Pancreas (tissue), 10 donors: ENCODE data around the gene SKP1. TPM values are rescaled to one million over a fixed set of nuclear protein-coding genes. Genes with fewer than 3 reads are reported as not detected.
A peak's percentile ranks its signal among the peaks of the same experiment; 100 is the strongest.

Experiments
- ATAC-seq, 4 donors: fragments of 200-7000 bp; cut with Tn5 transposase; one replicate each; pipeline versions ENCODE4 v1.8.0 to v1.9.1; 2020; ENCODE audit warnings: mild to moderate bottlenecking in 4 of 4, moderate library complexity in 4 of 4
- DNase-seq, 6 donors: peaks; one replicate each; pipeline ENCODE4 v3.0.0-alpha.2; 2020
- FAIRE-seq: peaks from 2 replicates; lab custom pipeline; 2012; peaks lifted over from hg19 to GRCh38; lab: Jason Lieb, UNC
- H3K27ac ChIP-seq, 4 donors: fragments of 200-600 bp; sonication (generic); 1 replicate in 3 of 4; 2 replicates in 1 of 4; pipeline versions ENCODE4 v1.5.0 to v1.8.0; 2020
- H3K27me3 ChIP-seq, 4 donors: fragments of 200-600 bp; one replicate each; pipeline ENCODE4 v1.8.0; 2021
- H3K36me3 ChIP-seq, 3 donors: fragments of 200-600 bp; sonication (generic) in 1 of 3; one replicate each; pipeline versions ENCODE4 v1.5.0 to v1.8.0; 2020 to 2021
- H3K4me1 ChIP-seq, 3 donors: fragments of 200-600 bp; one replicate each; pipeline ENCODE4 v1.8.0; 2021
- H3K4me3 ChIP-seq, 4 donors: fragments of 200-600 bp; sonication (generic) in 2 of 4; one replicate each; pipeline versions ENCODE4 v1.5.0 to v1.8.0; 2020 to 2021
- H3K9me3 ChIP-seq, 4 donors: fragments of 200-600 bp; one replicate each; pipeline ENCODE4 v1.8.0; 2021
- CTCF ChIP-seq, 4 donors: fragments of 200-600 bp; sonication (generic) in 3 of 4; IDR thresholded peaks; one replicate each; pipeline versions ENCODE4 v1.5.0 to v1.8.0; 2021; ENCODE audit warnings: antibody characterized with exemption in 4 of 4
- WGBS, 2 donors: extraction: QIAGEN DNeasy Blood & Tissue Kit; methylation state at CpG; one replicate each; pipeline ENCODE4 v1.1.7; 2013; 5-methylcytosine and 5-hydroxymethylcytosine counted together
- intact Hi-C, 3 donors: fragments of 100-400 bp; cut with DNase I; formaldehyde crosslinking; loops; one replicate each; pipeline versions ENCODE4 v1.11.1 to v1.14.2; 2022
- polyA plus RNA-seq, 2 donors: library from polyadenylated mRNA; stranded (reverse); fragments of 200-250 nt; gene quantifications; one replicate each; pipeline ENCODE4 v1.2.3, GENCODE V29; 2013
- total RNA-seq, 6 donors: library from RNA; stranded (reverse); fragmentation: NEBNext Ultra II Directional in 4 of 6; extraction: Animal tissue kit (Norgen Biotek cat#: 25700) in 4 of 6; gene quantifications; one replicate each; pipeline versions ENCODE4 v1.2.1 to v1.2.4, GENCODE V29; 2021 to 2023
- donor health status: healthy with polysubstance abuse.
- donor health status: DM: no; HTN: no; CAD: no; lungs with moderate emphysema.
- donor health status: DM: no; HTN: no; CAD: no.
- donor health status: control.
- donor health status: control.
- donor health status: Bipolar disorder and iron deficiency.
- donor health status: DM: yes; HTN: yes; CAD: no.
- donor health status: DM: no; HTN: no; CAD: no.
- donor health status: DM: no; HTN: no; CAD: no.
- donor health status: DM: yes; HTN: yes; CAD: no.

Gene SKP1
- total and polyA plus RNA-seq, 8 donors, result 67.5 to 252 (median 97.6) TPM

- ATAC-seq, result peak; percentile 33 to 75 (median 66)
- Histone ChIP-seq H3K4me1 (peaks cover 0 to 17% (median 8%) of the 10 kb centered on the region in 3 donors), H3K36me3 (peaks cover 0 to 26% (median 6%) of the 10 kb centered on the region in 3 donors), H3K27ac (peak overlapping the region; percentile 47 to 70 (median 56)), H3K27me3 (no peaks in the 10 kb centered on the region), H3K4me3 (no peak overlapping the region), H3K9me3 (no peaks in the 10 kb centered on the region)
- peak in 1 of 6 donors; percentile 20 for DNase-seq
- intact Hi-C loops, result no loop called here
- no peak for TF ChIP-seq CTCF (IDR thresholded peaks at IDR 0.05)
- WGBS, 2 donors, result 33 to 42% methylated on average over 4 of the region's 4 CpGs
- no peak for FAIRE-seq
Measured at GRCh38 chr5:134149571-134150303, 27.0 kb downstream of the SKP1 start.

GRCh38 chr5:134148986-134149539 is 27.7 kb downstream of the SKP1 start:
- no peaks in the 10 kb centered on the region for H3K27me3 ChIP-seq
- ATAC-seq, result no peak
- DNase-seq, result no peak
- no peak for FAIRE-seq
- no peaks in the 10 kb centered on the region for H3K9me3 ChIP-seq
- no peak overlapping the region for H3K4me3 ChIP-seq
- H3K4me1 ChIP-seq, result peaks cover 0 to 17% (median 8%) of the 10 kb centered on the region in 3 donors
- 85 to 88% methylated on average over 6 of the region's 6 CpGs for WGBS, 2 donors
- no peak for TF ChIP-seq CTCF (IDR thresholded peaks at IDR 0.05)
- peak overlapping the region in 3 of 4 donors; percentile 6 to 64 (median 61) for H3K27ac ChIP-seq
- intact Hi-C loops, result no loop called here
- peaks cover 0 to 22% (median 7%) of the 10 kb centered on the region in 3 donors for H3K36me3 ChIP-seq

GRCh38 chr5:134148316-134148715 is 28.4 kb downstream of the SKP1 start:
- FAIRE-seq, result no peak
- no peak for TF ChIP-seq CTCF (IDR thresholded peaks at IDR 0.05)
- ATAC-seq, result no peak
- Histone ChIP-seq H3K4me1 (peaks cover 0 to 17% (median 8%) of the 10 kb centered on the region in 3 donors), H3K27ac (no peak overlapping the region), H3K4me3 (no peak overlapping the region), H3K36me3 (peaks cover 0 to 28% (median 12%) of the 10 kb centered on the region in 3 donors), H3K9me3 (no peaks in the 10 kb centered on the region), H3K27me3 (no peaks in the 10 kb centered on the region)
- DNase-seq, result peak in 1 of 6 donors; percentile 7
- intact Hi-C loops, result no loop called here
- WGBS, 2 donors, result 44 to 67% methylated on average over 2 of the region's 2 CpGs

GRCh38 chr5:134146651-134147518 is 29.9 kb downstream of the SKP1 start:
- H3K36me3 ChIP-seq, result peaks cover 0 to 23% (median 12%) of the 10 kb centered on the region in 3 donors
- H3K27me3 ChIP-seq, result no peaks in the 10 kb centered on the region
- peaks cover 0 to 17% (median 8%) of the 10 kb centered on the region in 3 donors for H3K4me1 ChIP-seq
- no peaks in the 10 kb centered on the region for H3K9me3 ChIP-seq
- FAIRE-seq (no peak), DNase-seq (peak in 3 of 6 donors; percentile 9 to 33 (median 24)), ATAC-seq (no peak)
- peak overlapping the region in 1 of 4 donors; percentile 25 for H3K27ac ChIP-seq
- 80 to 89% methylated on average over 4 of the region's 4 CpGs for WGBS, 2 donors
- H3K4me3 ChIP-seq, result no peak overlapping the region
- no peak for TF ChIP-seq CTCF (IDR thresholded peaks at IDR 0.05)
- intact Hi-C loops, result no loop called here
